Measurements from ENCODE around the gene ARL8A.

- TF ChIP-seq GATA2 (IDR thresholded peaks at IDR 0.05; ENCODE audit: low read depth, low read length) (no peak), GATA3 (IDR thresholded peaks at IDR 0.05; ENCODE audit: low read depth, low read length) (no peak)
These were observed 18.1 kb downstream of the ARL8A start for GRCh38 chr1:202126426-202126825.

Measured in SH-SY5Y (cell line).